ENCODE results near the gene RNF208.

RNF208 gene

GRCh38 chr9:137183980-137184595 lies 38.0 kb downstream of the RNF208 start:
- Histone ChIP-seq H3K4me3 (ENCODE audit: low read length) (no peak overlapping the region), H3K4me1 (ENCODE audit: control insufficient read depth, insufficient read depth, low read length) (peaks cover 16% of the 10 kb centered on the region), H3K9me3 (ENCODE audit: control insufficient read depth, low read length) (no peaks in the 10 kb centered on the region), H3K27me3 (ENCODE audit: control insufficient read depth, insufficient read depth, low read length) (no peaks in the 10 kb centered on the region), H3K36me3 (ENCODE audit: control insufficient read depth, insufficient read depth, low read length) (peaks cover 11% of the 10 kb centered on the region), H3K9ac (ENCODE audit: low read length) (no peak overlapping the region)

- H3K27me3 ChIP-seq (ENCODE audit: control insufficient read depth, insufficient read depth, low read length): no peaks in the 10 kb centered on the region
- no peak overlapping the region for H3K4me3 ChIP-seq (ENCODE audit: low read length)
- H3K4me1 ChIP-seq (ENCODE audit: control insufficient read depth, insufficient read depth, low read length): peaks cover 14% of the 10 kb centered on the region
- no peak overlapping the region for H3K9ac ChIP-seq (ENCODE audit: low read length)
- no peaks in the 10 kb centered on the region for H3K9me3 ChIP-seq (ENCODE audit: control insufficient read depth, low read length)
- peaks cover 11% of the 10 kb centered on the region for H3K36me3 ChIP-seq (ENCODE audit: control insufficient read depth, insufficient read depth, low read length)
These were observed 39.2 kb downstream of the RNF208 start for GRCh38 chr9:137182836-137183235.

- Histone ChIP-seq H3K9ac (ENCODE audit: low read length) (no peak overlapping the region), H3K9me3 (ENCODE audit: control insufficient read depth, low read length) (no peaks in the 10 kb centered on the region), H3K36me3 (ENCODE audit: control insufficient read depth, insufficient read depth, low read length) (peaks cover 11% of the 10 kb centered on the region), H3K4me3 (ENCODE audit: low read length) (no peak overlapping the region), H3K4me1 (ENCODE audit: control insufficient read depth, insufficient read depth, low read length) (peaks cover 9% of the 10 kb centered on the region), H3K27me3 (ENCODE audit: control insufficient read depth, insufficient read depth, low read length) (no peaks in the 10 kb centered on the region)
These were observed 40.4 kb downstream of the RNF208 start for GRCh38 chr9:137181680-137182079.

- Histone ChIP-seq H3K9me3 (ENCODE audit: control insufficient read depth, low read length) (no peaks in the 10 kb centered on the region), H3K36me3 (ENCODE audit: control insufficient read depth, insufficient read depth, low read length) (peaks cover 11% of the 10 kb centered on the region), H3K9ac (ENCODE audit: low read length) (no peak overlapping the region), H3K27me3 (ENCODE audit: control insufficient read depth, insufficient read depth, low read length) (no peaks in the 10 kb centered on the region), H3K4me1 (ENCODE audit: control insufficient read depth, insufficient read depth, low read length) (peaks cover 7% of the 10 kb centered on the region), H3K4me3 (ENCODE audit: low read length) (no peak overlapping the region)
These were observed 41.5 kb downstream of the RNF208 start for GRCh38 chr9:137180491-137180890.

GRCh38 chr9:137179761-137180160 lies 42.3 kb downstream of the RNF208 start:
- H3K4me3 ChIP-seq (ENCODE audit: low read length): no peak overlapping the region
- H3K36me3 ChIP-seq (ENCODE audit: control insufficient read depth, insufficient read depth, low read length): peaks cover 11% of the 10 kb centered on the region
- H3K9me3 ChIP-seq (ENCODE audit: control insufficient read depth, low read length): no peaks in the 10 kb centered on the region
- H3K27me3 ChIP-seq (ENCODE audit: control insufficient read depth, insufficient read depth, low read length): peaks cover 6% of the 10 kb centered on the region
- peaks cover 12% of the 10 kb centered on the region for H3K4me1 ChIP-seq (ENCODE audit: control insufficient read depth, insufficient read depth, low read length)
- H3K9ac ChIP-seq (ENCODE audit: low read length): no peak overlapping the region

- Histone ChIP-seq H3K27me3 (ENCODE audit: control insufficient read depth, insufficient read depth, low read length) (peaks cover 11% of the 10 kb centered on the region), H3K4me1 (ENCODE audit: control insufficient read depth, insufficient read depth, low read length) (peaks cover 12% of the 10 kb centered on the region), H3K4me3 (ENCODE audit: low read length) (no peak overlapping the region), H3K36me3 (ENCODE audit: control insufficient read depth, insufficient read depth, low read length) (peaks cover 11% of the 10 kb centered on the region), H3K9me3 (ENCODE audit: control insufficient read depth, low read length) (no peaks in the 10 kb centered on the region), H3K9ac (ENCODE audit: low read length) (no peak overlapping the region)
These were observed 43.0 kb downstream of the RNF208 start for GRCh38 chr9:137178939-137179630.

- H3K27me3 ChIP-seq (ENCODE audit: control insufficient read depth, insufficient read depth, low read length): peaks cover 18% of the 10 kb centered on the region
- H3K4me3 ChIP-seq (ENCODE audit: low read length): no peak overlapping the region
- H3K4me1 ChIP-seq (ENCODE audit: control insufficient read depth, insufficient read depth, low read length): peaks cover 17% of the 10 kb centered on the region
- H3K9me3 ChIP-seq (ENCODE audit: control insufficient read depth, low read length): no peaks in the 10 kb centered on the region
- H3K9ac ChIP-seq (ENCODE audit: low read length): no peak overlapping the region
- peaks cover 9% of the 10 kb centered on the region for H3K36me3 ChIP-seq (ENCODE audit: control insufficient read depth, insufficient read depth, low read length)
These were observed 43.7 kb downstream of the RNF208 start for GRCh38 chr9:137178201-137178938.

GRCh38 chr9:137176302-137177182 lies 45.5 kb downstream of the RNF208 start:
- Histone ChIP-seq H3K4me1 (ENCODE audit: control insufficient read depth, insufficient read depth, low read length) (peaks cover 28% of the 10 kb centered on the region), H3K9ac (ENCODE audit: low read length) (no peak overlapping the region), H3K4me3 (ENCODE audit: low read length) (no peak overlapping the region), H3K9me3 (ENCODE audit: control insufficient read depth, low read length) (no peaks in the 10 kb centered on the region), H3K36me3 (ENCODE audit: control insufficient read depth, insufficient read depth, low read length) (no peaks in the 10 kb centered on the region), H3K27me3 (ENCODE audit: control insufficient read depth, insufficient read depth, low read length) (peaks cover 36% of the 10 kb centered on the region)

- H3K36me3 ChIP-seq (ENCODE audit: control insufficient read depth, insufficient read depth, low read length): no peaks in the 10 kb centered on the region
- H3K4me1 ChIP-seq (ENCODE audit: control insufficient read depth, insufficient read depth, low read length): peaks cover 28% of the 10 kb centered on the region
- no peak overlapping the region for H3K4me3 ChIP-seq (ENCODE audit: low read length)
- peaks cover 47% of the 10 kb centered on the region for H3K27me3 ChIP-seq (ENCODE audit: control insufficient read depth, insufficient read depth, low read length)
- no peaks in the 10 kb centered on the region for H3K9me3 ChIP-seq (ENCODE audit: control insufficient read depth, low read length)
- no peak overlapping the region for H3K9ac ChIP-seq (ENCODE audit: low read length)
These were observed 46.6 kb downstream of the RNF208 start for GRCh38 chr9:137175345-137175961.

GRCh38 chr9:137174722-137175293 lies 47.2 kb downstream of the RNF208 start:
- Histone ChIP-seq H3K9me3 (ENCODE audit: control insufficient read depth, low read length) (no peaks in the 10 kb centered on the region), H3K27me3 (ENCODE audit: control insufficient read depth, insufficient read depth, low read length) (peaks cover 53% of the 10 kb centered on the region), H3K4me3 (ENCODE audit: low read length) (no peak overlapping the region), H3K4me1 (ENCODE audit: control insufficient read depth, insufficient read depth, low read length) (peaks cover 34% of the 10 kb centered on the region), H3K9ac (ENCODE audit: low read length) (no peak overlapping the region), H3K36me3 (ENCODE audit: control insufficient read depth, insufficient read depth, low read length) (no peaks in the 10 kb centered on the region)

Data from mucosa of stomach (tissue), 1 donor.